HepG2 (cell line): Measurements from ENCODE around the gene GRK3. TPM values are rescaled to one million over a fixed set of nuclear protein-coding genes. Genes with fewer than 3 reads are reported as not detected.

Experiments used
- ATAC-seq: fragments of 200-7000 bp; cut with Tn5 transposase; 3 replicates; pipeline ENCODE4 v1.9.1; 2020; ENCODE audit warnings: mild to moderate bottlenecking, moderate library complexity
- BruUV-seq: library from RNA; stranded (reverse); fragments of 400-500 nt; replicated peaks from 2 replicates; lab custom pipeline; 2021; lab: Mats Ljungman, UMichigan
- CTCF ChIA-PET: fragments of 300-600 bp; formaldehyde crosslinking; extraction: SDS; loops from one replicate; lab custom pipeline; 2021; ENCODE audit warnings: low total read pairs, inconsistent platforms, low intra/inter-chr PET ratio; lab: Yijun Ruan, JAX
- POLR2A ChIA-PET: fragments of 350-600 bp; sonication (Branson Sonifier 250); formaldehyde crosslinking; loops from one replicate; lab custom pipeline; 2020; ENCODE audit warnings: antibody characterized with exemption, inconsistent platforms; lab: Yijun Ruan, JAX
- DNase-seq: peaks from one replicate; pipeline ENCODE4 v3.0.0-alpha.2; 2015; ENCODE audit warnings: low spot score
- FAIRE-seq: peaks from 3 replicates; lab custom pipeline; 2011; peaks lifted over from hg19 to GRCh38; lab: Jason Lieb, UNC
- H2AFZ ChIP-seq: one replicate; pipeline ENCODE4 v1.6.1; 2011; ENCODE audit warnings: low read length, inconsistent platforms
- H3K27ac ChIP-seq: fragments of 300-600 bp; 3 replicates; pipeline ENCODE4 v1.8.0; 2011; ENCODE audit warnings: mixed run types, mild to moderate bottlenecking, mixed read lengths, low read length, inconsistent platforms; ENCODE audit not compliant: insufficient read depth; ENCODE audit errors: extremely low read length
- H3K27me3 ChIP-seq, 2 experiments: fragments of 200-600 bp in 1 of 2; 2 replicates in 1 of 2; 3 replicates in 1 of 2; pipeline versions ENCODE4 v1.6.0 to v1.8.0; 2011; ENCODE audit warnings: low read length in 2 of 2, mild to moderate bottlenecking in 2 of 2, moderate library complexity in 2 of 2, inconsistent platforms in 1 of 2; ENCODE audit not compliant: insufficient read depth in 2 of 2, control insufficient read depth in 1 of 2
- H3K36me3 ChIP-seq, 2 experiments: fragments of 200-600 bp in 1 of 2; replicated peaks in 1 of 2; 2 replicates in 1 of 2; 3 replicates in 1 of 2; pipeline versions ENCODE4 v1.5.1 to v1.8.0; 2011; ENCODE audit warnings: low read length in 2 of 2, inconsistent platforms in 1 of 2; ENCODE audit not compliant: insufficient read depth in 2 of 2, control insufficient read depth in 1 of 2
- H3K4me1 ChIP-seq: 2 replicates; pipeline ENCODE4 v1.5.1; 2012; ENCODE audit warnings: low read length, inconsistent platforms; ENCODE audit not compliant: insufficient read depth
- H3K4me2 ChIP-seq: 2 replicates; pipeline ENCODE4 v1.6.0; 2011; ENCODE audit warnings: low read depth, low read length, inconsistent platforms
- H3K4me3 ChIP-seq, 3 experiments: fragments of 200-600 bp in 1 of 3; sonication (generic), shearing (Covaris generic) in 1 of 3; replicated peaks in 1 of 3; 2 replicates each; pipeline ENCODE4 v1.5.1; 2011 to 2016; ENCODE audit warnings: low read length in 3 of 3, inconsistent platforms in 2 of 3, low read depth in 2 of 3, mild to moderate bottlenecking in 2 of 3, control low read depth in 1 of 3, mixed read lengths in 1 of 3; ENCODE audit not compliant: insufficient read depth in 1 of 3
- H3K79me2 ChIP-seq: one replicate; pipeline ENCODE4 v1.6.1; 2011; ENCODE audit warnings: low read length, inconsistent platforms; ENCODE audit not compliant: insufficient read depth
- H3K9ac ChIP-seq: 2 replicates; pipeline ENCODE4 v1.6.0; 2011; ENCODE audit warnings: mild to moderate bottlenecking, low read depth, low read length, inconsistent platforms; ENCODE audit not compliant: insufficient read depth
- H3K9me3 ChIP-seq: 2 replicates; pipeline ENCODE4 v1.5.1; 2012; ENCODE audit warnings: mild to moderate bottlenecking, low read length
- H4K20me1 ChIP-seq: 2 replicates; pipeline ENCODE4 v1.6.0; 2011; ENCODE audit warnings: inconsistent platforms, mild to moderate bottlenecking, low read length, moderate library complexity; ENCODE audit not compliant: insufficient read depth
- GABPB1 ChIP-seq: IDR thresholded peaks from 2 replicates; pipeline ENCODE4 v1.6.1; 2016; ENCODE audit warnings: mild to moderate bottlenecking, missing genetic modification reagents, moderate library complexity, missing compliant biosample characterization
- KDM3A ChIP-seq: IDR thresholded peaks from 2 replicates; pipeline ENCODE4 v1.6.1; 2018; ENCODE audit warnings: low read depth, missing compliant biosample characterization
- KDM5B ChIP-seq: sonication (generic); formaldehyde crosslinking; IDR thresholded peaks from 2 replicates; pipeline ENCODE4 v1.4.0; 2020; ENCODE audit warnings: missing genetic modification reagents, mild to moderate bottlenecking, borderline replicate concordance
- MAFG ChIP-seq: sonication (generic); formaldehyde crosslinking; IDR thresholded peaks from 2 replicates; pipeline ENCODE4 v1.5.1; 2020; ENCODE audit warnings: mild to moderate bottlenecking, missing genetic modification reagents
- ZNF567 ChIP-seq: sonication (generic); formaldehyde crosslinking; IDR thresholded peaks from 2 replicates; pipeline ENCODE4 v1.8.1; 2023; ENCODE audit warnings: mild to moderate bottlenecking, missing genetic modification reagents, borderline replicate concordance
- ZNF768 ChIP-seq: sonication (generic); formaldehyde crosslinking; IDR thresholded peaks from 2 replicates; pipeline ENCODE4 v1.4.0; 2020; ENCODE audit warnings: missing genetic modification reagents
- ZNF781 ChIP-seq: sonication (generic); formaldehyde crosslinking; IDR thresholded peaks from 2 replicates; pipeline ENCODE4 v1.5.1; 2020; ENCODE audit warnings: borderline replicate concordance, mild to moderate bottlenecking, missing genetic modification reagents; ENCODE audit errors: not compliant biosample characterization
- WGBS: methylation state at CpG from one replicate; pipeline ENCODE4 v1.1.6; 2017; ENCODE audit warnings: low lambda C conversion rate; 5-methylcytosine and 5-hydroxymethylcytosine counted together
- in situ Hi-C: cut with HindIII; loops from 2 replicates; pipeline ENCODE4 v1.10.0; 2017; ENCODE audit warnings: low pct_unique_long_range_greater_than_20kb; ENCODE audit not compliant: extremely low pct_ligation_motif_present
- intact Hi-C: fragments of 100-400 bp; cut with micrococcal nuclease; formaldehyde crosslinking; loops from one replicate; pipeline ENCODE4 v1.10.0; 2022; ENCODE audit not compliant: unreplicated experiment
- polyA plus RNA-seq, 8 experiments: library from polyadenylated mRNA; depleted of rRNA in 3 of 8; stranded (reverse) in 7 of 8; unstranded in 1 of 8; fragments of >200 nt; fragmentation: Illumina TruSeq in 4 of 8; extraction: Trizol in 4 of 8; gene quantifications; 2 replicates each; pipeline versions ENCODE4 v1.2.1 to v1.2.3, GENCODE V29; 2011 to 2016; ENCODE audit warnings: low read depth in 4 of 8, missing spikeins in 1 of 8, mixed read lengths in 1 of 8; ENCODE audit not compliant: insufficient read depth in 1 of 8
- total RNA-seq, 5 experiments: library from RNA; depleted of rRNA; stranded (reverse); fragments of >200 nt; fragmentation: Illumina TruSeq; extraction: Trizol; gene quantifications; 2 replicates each; pipeline ENCODE4 v1.2.3, GENCODE V29; 2016; ENCODE audit warnings: low read depth in 1 of 5
- TF ChIP-seq, protein P1 (sequence below): sonication (generic); formaldehyde crosslinking; IDR thresholded peaks from 2 replicates; pipeline ENCODE4 v1.4.0; 2020; ENCODE audit warnings: mild to moderate bottlenecking, missing genetic modification reagents
- TF ChIP-seq, protein P2 (sequence below): sonication (generic); formaldehyde crosslinking; conservative IDR thresholded peaks from 2 replicates; pipeline ENCODE4 v1.4.0; 2020; ENCODE audit warnings: mild to moderate bottlenecking, missing genetic modification reagents, moderate library complexity

The GRK3 gene
- total and polyA plus RNA-seq, 2 of the 13 experiments (the other 11 are each of a cell fraction or from before 2014, with no cell fraction given): 8.5 to 16.7 TPM

DNA sequence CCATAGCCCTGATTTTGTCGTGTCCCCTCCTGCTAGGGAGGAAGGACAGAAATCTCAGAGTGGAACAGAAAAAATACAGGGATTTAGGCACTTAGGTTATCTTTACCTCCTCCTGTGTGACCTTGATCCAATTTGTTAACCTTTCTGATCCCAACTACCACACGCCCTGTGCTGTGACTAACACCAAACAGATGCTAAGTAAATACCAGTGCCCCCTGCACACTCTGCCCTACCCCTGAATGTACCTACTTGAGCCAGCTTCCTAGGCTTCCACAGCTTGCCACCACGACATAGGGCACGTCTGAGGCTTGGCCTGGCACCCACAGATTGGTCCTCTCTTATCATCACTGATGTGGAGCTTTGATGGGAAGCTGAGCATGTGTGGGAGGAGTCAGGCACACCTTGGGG lies 186.7 kb downstream of the GRK3 start:
- H3K27ac ChIP-seq: no peak overlapping the region
- 38% methylated on average over 3 of the region's 4 CpGs for WGBS
- H3K4me3 ChIP-seq: no peak overlapping the region
- POLR2A ChIA-PET: no interaction called here
- peaks cover 37% of the 10 kb centered on the region for H3K4me1 ChIP-seq
- CTCF ChIA-PET: no interaction called here
- H3K9me3 ChIP-seq: no peaks in the 10 kb centered on the region
- no TSS peak for BruUV-seq
- DNase-seq (no peak), FAIRE-seq (no peak), ATAC-seq (no peak)
- H3K4me2 ChIP-seq: no peak overlapping the region
- intact Hi-C loops: no loop called here
- H3K27me3 ChIP-seq: no peaks in the 10 kb centered on the region; a peak in 2 of 5 replicates
- H3K36me3 ChIP-seq: no peaks in the 10 kb centered on the region
- H2AFZ ChIP-seq: no peak overlapping the region
- H3K9ac ChIP-seq: no peak overlapping the region
- no peaks in the 10 kb centered on the region for H3K79me2 ChIP-seq
- in situ Hi-C loops: no loop called here
- H4K20me1 ChIP-seq: no peaks in the 10 kb centered on the region
- TF ChIP-seq ZNF768: peak; percentile 80
- TF ChIP-seq, protein P1, sequence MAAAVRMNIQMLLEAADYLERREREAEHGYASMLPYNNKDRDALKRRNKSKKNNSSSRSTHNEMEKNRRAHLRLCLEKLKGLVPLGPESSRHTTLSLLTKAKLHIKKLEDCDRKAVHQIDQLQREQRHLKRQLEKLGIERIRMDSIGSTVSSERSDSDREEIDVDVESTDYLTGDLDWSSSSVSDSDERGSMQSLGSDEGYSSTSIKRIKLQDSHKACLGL (CRISPR knock-in tag): no peak

DNA sequence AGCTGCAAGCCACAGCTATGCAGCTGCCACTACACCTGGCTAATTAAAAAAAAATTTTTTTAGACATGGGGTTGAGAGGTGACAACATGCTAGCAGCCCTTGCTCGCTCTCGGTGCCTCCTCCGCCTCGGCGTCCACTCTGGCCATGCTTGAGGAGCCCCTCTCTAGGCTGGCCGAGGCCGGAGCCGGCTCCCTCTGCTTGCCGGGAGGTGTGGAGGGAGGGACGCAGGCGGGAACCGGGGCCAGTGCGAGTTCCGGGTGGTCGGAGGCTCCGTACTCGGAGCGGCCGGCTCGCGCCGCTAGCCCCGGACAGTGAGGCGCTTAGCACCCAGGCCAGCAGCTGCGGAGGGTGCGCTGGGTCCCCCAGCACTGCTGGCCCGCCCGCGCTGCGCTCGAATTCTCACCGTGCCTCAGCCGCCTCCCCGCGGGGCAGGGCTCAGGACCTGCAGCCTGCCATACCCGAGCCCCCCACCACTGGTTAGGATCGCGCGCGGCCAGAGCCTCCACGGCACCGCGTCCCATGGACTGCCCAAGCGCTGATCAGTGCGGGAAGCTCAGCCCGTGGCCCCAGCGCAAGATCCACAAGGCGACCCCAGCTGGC lies 188.2 kb downstream of the GRK3 start:
- WGBS: 77% methylated on average over 19 of the region's 48 CpGs
- POLR2A ChIA-PET: no interaction called here
- Histone ChIP-seq H3K9me3 (no peaks in the 10 kb centered on the region), H3K36me3 (no peaks in the 10 kb centered on the region), H3K27ac (no peak overlapping the region), H4K20me1 (no peaks in the 10 kb centered on the region), H3K4me1 (peaks cover 28% of the 10 kb centered on the region), H3K79me2 (no peaks in the 10 kb centered on the region), H2AFZ (no peak overlapping the region), H3K9ac (no peak overlapping the region), H3K4me3 (no peak overlapping the region), H3K4me2 (no peak overlapping the region), H3K27me3 (no peaks in the 10 kb centered on the region; a peak in 2 of 5 replicates)
- DNase-seq (no peak), ATAC-seq (no peak), FAIRE-seq (no peak)
- in situ Hi-C loops (no loop called here), intact Hi-C loops (no loop called here)
- CTCF ChIA-PET: no interaction called here
- BruUV-seq: no TSS peak
- TF ChIP-seq, protein P2, sequence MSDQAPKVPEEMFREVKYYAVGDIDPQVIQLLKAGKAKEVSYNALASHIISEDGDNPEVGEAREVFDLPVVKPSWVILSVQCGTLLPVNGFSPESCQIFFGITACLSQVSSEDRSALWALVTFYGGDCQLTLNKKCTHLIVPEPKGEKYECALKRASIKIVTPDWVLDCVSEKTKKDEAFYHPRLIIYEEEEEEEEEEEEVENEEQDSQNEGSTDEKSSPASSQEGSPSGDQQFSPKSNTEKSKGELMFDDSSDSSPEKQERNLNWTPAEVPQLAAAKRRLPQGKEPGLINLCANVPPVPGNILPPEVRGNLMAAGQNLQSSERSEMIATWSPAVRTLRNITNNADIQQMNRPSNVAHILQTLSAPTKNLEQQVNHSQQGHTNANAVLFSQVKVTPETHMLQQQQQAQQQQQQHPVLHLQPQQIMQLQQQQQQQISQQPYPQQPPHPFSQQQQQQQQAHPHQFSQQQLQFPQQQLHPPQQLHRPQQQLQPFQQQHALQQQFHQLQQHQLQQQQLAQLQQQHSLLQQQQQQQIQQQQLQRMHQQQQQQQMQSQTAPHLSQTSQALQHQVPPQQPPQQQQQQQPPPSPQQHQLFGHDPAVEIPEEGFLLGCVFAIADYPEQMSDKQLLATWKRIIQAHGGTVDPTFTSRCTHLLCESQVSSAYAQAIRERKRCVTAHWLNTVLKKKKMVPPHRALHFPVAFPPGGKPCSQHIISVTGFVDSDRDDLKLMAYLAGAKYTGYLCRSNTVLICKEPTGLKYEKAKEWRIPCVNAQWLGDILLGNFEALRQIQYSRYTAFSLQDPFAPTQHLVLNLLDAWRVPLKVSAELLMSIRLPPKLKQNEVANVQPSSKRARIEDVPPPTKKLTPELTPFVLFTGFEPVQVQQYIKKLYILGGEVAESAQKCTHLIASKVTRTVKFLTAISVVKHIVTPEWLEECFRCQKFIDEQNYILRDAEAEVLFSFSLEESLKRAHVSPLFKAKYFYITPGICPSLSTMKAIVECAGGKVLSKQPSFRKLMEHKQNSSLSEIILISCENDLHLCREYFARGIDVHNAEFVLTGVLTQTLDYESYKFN (CRISPR knock-in tag): no peak
- TF ChIP-seq KDM5B (CRISPR knock-in tag): no peak
- no peak for TF ChIP-seq KDM3A (CRISPR knock-in tag)
- TF ChIP-seq GABPB1 (CRISPR knock-in tag): no peak
- TF ChIP-seq ZNF567 (CRISPR knock-in tag): no peak
- TF ChIP-seq ZNF781 (CRISPR knock-in tag): no peak
- no peak for TF ChIP-seq MAFG (CRISPR knock-in tag)
